Stimulated activated naive CD8-positive, alpha-beta T cell treated with anti-CD3 and anti-CD28 coated beads, Interleukin-15, Interleukin-2, amounts not matched to agents 100 ng/mL and 50 ng/mL, for 24 hours (primary cell): ENCODE data around the gene PLCL1.

Experiments
- H3K27ac Mint-ChIP-seq: one replicate; pipeline ENCODE4 v1.8.0; 2021; ENCODE audit warnings: mild to moderate bottlenecking, mixed read lengths
- H3K27me3 Mint-ChIP-seq: one replicate; pipeline ENCODE4 v1.8.0; 2021; ENCODE audit warnings: mixed read lengths
- H3K36me3 Mint-ChIP-seq: one replicate; pipeline ENCODE4 v1.8.0; 2021; ENCODE audit warnings: low read depth, mixed read lengths
- H3K4me1 Mint-ChIP-seq: one replicate; pipeline ENCODE4 v1.8.0; 2021; ENCODE audit warnings: low read depth, mixed read lengths
- H3K4me3 Mint-ChIP-seq: one replicate; pipeline ENCODE4 v1.8.0; 2021; ENCODE audit warnings: mild to moderate bottlenecking, mixed read lengths
- H3K9me3 Mint-ChIP-seq: one replicate; pipeline ENCODE4 v1.8.0; 2021; ENCODE audit warnings: mixed read lengths

Gene PLCL1

DNA sequence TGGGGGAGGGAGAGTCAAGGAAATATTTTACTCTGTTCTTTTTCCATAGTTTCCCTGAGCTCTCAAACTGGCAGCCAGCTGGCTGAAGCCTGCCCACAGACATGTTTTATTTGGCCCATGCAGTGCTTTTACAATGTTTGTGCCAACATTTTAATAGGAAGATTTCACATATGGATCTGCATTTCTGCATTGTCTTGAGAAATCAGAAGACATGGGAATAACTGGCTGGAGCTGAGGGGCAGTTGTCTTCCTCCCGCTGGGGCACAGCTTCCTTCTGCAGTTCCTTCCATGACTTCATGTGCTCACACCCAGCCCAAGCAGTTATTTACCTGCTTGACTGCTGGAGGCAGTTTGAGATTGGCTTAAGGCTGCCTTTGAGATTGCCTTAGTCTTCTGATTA lies 74.4 kb downstream of the PLCL1 start:
- H3K27me3 Mint-ChIP-seq: no peaks in the 10 kb centered on the region
- H3K36me3 Mint-ChIP-seq: no peaks in the 10 kb centered on the region
- H3K4me1 Mint-ChIP-seq: peaks cover 18% of the 10 kb centered on the region
- H3K27ac Mint-ChIP-seq: no peak overlapping the region
- H3K9me3 Mint-ChIP-seq: no peaks in the 10 kb centered on the region
- H3K4me3 Mint-ChIP-seq: no peak overlapping the region

DNA sequence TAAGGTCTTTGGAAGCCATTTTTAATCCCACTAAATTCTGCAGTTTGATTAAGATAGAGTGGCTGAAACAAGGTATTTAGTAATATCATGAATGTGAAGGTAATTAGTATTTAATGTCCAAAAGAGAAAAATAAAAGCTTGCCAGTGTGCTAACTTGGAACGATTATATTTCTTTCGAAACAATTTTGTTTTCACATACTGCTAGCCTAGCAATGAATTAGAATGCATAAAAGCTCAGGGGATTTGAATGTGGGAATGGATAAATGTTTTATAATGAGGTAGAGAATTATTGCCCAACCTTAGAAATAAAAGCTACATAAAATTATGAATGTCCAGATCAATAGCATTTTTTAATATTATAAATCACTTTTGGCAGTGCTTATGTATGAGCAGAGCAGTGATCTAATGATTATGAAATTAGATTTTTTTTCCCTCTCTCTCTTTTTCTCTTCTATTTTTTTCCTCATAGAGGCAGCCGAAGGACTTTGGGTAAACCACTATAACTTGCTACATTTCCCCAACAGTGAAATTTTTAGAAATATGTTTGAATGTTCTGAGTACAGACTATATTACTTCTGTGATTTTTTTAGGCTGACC lies 75.5 kb downstream of the PLCL1 start:
- Mint-ChIP-seq H3K4me1 (peaks cover 24% of the 10 kb centered on the region), H3K4me3 (no peak overlapping the region), H3K27me3 (no peaks in the 10 kb centered on the region), H3K27ac (no peak overlapping the region), H3K9me3 (peaks cover 7% of the 10 kb centered on the region), H3K36me3 (no peaks in the 10 kb centered on the region)

DNA sequence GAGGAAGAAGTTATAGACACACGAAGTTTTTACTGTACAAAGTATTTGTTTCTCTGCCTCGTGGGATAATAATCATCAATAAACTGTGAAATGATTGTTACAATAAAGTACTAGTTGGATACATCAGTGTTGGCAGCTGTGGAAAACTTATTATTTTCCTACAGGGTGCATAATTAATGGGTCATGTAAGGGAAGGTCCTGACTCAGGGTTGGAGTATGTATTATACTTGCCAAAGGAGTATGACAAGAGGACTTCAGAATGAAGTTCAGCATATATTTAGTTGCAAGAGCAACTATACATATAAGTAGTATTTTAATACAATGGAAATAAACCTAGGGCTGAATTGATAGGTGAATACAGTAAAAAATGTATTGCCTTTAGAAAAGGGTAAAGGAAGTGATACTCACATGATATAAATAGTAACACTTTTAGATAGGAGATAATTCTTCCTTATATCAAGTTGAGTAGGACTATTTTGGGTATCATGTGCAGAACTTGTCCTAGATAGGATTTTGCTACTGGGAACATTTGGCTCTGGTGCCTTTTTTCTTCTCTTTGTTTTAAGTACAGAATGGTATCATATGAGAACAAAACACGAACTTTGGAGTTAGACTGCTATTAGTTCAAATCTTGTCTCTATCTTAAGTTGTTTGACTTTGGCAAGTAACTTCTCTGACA lies 79.1 kb downstream of the PLCL1 start:
- Mint-ChIP-seq H3K27me3 (no peaks in the 10 kb centered on the region), H3K36me3 (no peaks in the 10 kb centered on the region), H3K4me3 (no peak overlapping the region), H3K4me1 (peaks cover 24% of the 10 kb centered on the region), H3K9me3 (peaks cover 11% of the 10 kb centered on the region), H3K27ac (no peak overlapping the region)

DNA sequence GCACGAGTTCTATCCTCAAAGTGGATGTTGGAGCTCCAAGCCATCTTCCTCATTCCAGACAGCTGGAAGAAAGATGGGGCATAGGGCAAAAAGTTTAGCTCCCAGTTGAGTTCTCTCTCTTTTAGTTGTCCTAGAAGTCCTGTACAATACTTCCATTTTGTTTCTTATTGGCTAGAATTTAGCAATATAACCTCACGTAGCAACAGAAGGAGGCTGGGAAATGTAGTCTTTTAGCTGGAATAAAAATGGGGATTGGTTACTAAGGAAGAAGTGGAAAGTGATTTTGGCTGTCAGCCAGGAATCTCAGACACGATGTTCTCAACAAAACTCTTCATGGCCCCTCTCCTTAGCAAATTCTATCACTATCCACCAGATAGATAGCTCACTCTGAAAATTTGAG lies 79.9 kb downstream of the PLCL1 start:
- H3K27ac Mint-ChIP-seq: no peak overlapping the region
- peaks cover 29% of the 10 kb centered on the region for H3K4me1 Mint-ChIP-seq
- peaks cover 11% of the 10 kb centered on the region for H3K9me3 Mint-ChIP-seq
- H3K27me3 Mint-ChIP-seq: no peaks in the 10 kb centered on the region
- no peaks in the 10 kb centered on the region for H3K36me3 Mint-ChIP-seq
- H3K4me3 Mint-ChIP-seq: no peak overlapping the region

- Mint-ChIP-seq H3K4me1 (peaks cover 37% of the 10 kb centered on the region), H3K27me3 (no peaks in the 10 kb centered on the region), H3K4me3 (no peak overlapping the region), H3K9me3 (peaks cover 11% of the 10 kb centered on the region), H3K27ac (no peak overlapping the region), H3K36me3 (no peaks in the 10 kb centered on the region)
These were observed 80.7 kb downstream of the PLCL1 start for GRCh38 chr2:197885126-197885525.

GRCh38 chr2:197885587-197885986 lies 81.2 kb downstream of the PLCL1 start:
- Mint-ChIP-seq H3K4me3 (no peak overlapping the region), H3K4me1 (peaks cover 38% of the 10 kb centered on the region), H3K27me3 (no peaks in the 10 kb centered on the region)

DNA sequence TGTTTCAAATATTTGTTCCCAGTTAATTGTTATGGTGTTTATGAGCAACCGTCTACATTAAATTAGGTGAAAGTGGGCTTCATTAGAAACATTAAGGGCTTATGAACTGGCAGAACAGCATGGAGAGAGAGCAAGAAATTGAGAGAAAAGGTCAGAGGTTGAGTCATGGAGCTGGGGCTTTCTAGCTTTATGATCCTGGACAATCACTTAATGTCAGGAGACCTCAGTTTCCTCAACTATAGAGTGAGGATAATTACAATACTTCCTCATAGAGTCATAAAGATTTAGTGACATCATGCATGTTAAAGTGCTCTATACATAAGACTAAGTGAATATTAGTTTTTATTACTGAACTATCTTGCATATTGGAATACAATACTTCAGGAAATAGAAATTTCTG lies 83.9 kb downstream of the PLCL1 start:
- peaks cover 56% of the 10 kb centered on the region for H3K4me1 Mint-ChIP-seq
- peak overlapping the region; percentile 75 for H3K27ac Mint-ChIP-seq
- no peaks in the 10 kb centered on the region for H3K36me3 Mint-ChIP-seq
- peaks cover 11% of the 10 kb centered on the region for H3K9me3 Mint-ChIP-seq
- no peaks in the 10 kb centered on the region for H3K27me3 Mint-ChIP-seq
- H3K4me3 Mint-ChIP-seq: peak overlapping the region; percentile 9

More at GRCh38 chr2:197885587-197885986, 81.2 kb downstream of the PLCL1 start:
- peaks cover 11% of the 10 kb centered on the region for H3K9me3 Mint-ChIP-seq
- no peak overlapping the region for H3K27ac Mint-ChIP-seq
- no peaks in the 10 kb centered on the region for H3K36me3 Mint-ChIP-seq

DNA sequence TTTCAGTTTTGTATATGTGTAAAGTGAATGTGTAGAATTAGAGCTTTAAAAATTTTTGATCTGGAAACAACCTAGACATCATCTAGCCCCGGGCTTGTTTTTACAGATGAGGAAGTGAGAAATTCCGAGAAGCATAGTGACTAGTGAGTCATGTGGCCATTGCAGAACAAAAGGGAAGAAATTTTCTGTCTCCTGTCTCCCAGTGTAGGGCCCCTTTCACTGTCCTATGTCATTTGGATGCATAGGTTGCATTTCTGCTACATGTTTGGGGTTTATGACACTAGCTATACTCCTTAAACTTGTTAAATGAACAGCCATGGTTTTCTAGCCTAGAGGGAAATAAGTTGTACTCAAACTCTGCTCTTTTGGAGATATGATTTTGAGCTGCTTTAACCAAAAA lies 84.6 kb downstream of the PLCL1 start:
- peak overlapping the region; percentile 53 for H3K4me3 Mint-ChIP-seq
- H3K27ac Mint-ChIP-seq: peak overlapping the region; percentile 85
- H3K9me3 Mint-ChIP-seq: peaks cover 11% of the 10 kb centered on the region
- H3K4me1 Mint-ChIP-seq: peaks cover 60% of the 10 kb centered on the region
- H3K36me3 Mint-ChIP-seq: no peaks in the 10 kb centered on the region
- no peaks in the 10 kb centered on the region for H3K27me3 Mint-ChIP-seq

- Mint-ChIP-seq H3K27ac (peak overlapping the region; percentile 4), H3K4me1 (peaks cover 64% of the 10 kb centered on the region), H3K27me3 (no peaks in the 10 kb centered on the region), H3K4me3 (no peak overlapping the region), H3K9me3 (peaks cover 2% of the 10 kb centered on the region), H3K36me3 (no peaks in the 10 kb centered on the region)
These were observed 85.8 kb downstream of the PLCL1 start for GRCh38 chr2:197890168-197890567.

DNA sequence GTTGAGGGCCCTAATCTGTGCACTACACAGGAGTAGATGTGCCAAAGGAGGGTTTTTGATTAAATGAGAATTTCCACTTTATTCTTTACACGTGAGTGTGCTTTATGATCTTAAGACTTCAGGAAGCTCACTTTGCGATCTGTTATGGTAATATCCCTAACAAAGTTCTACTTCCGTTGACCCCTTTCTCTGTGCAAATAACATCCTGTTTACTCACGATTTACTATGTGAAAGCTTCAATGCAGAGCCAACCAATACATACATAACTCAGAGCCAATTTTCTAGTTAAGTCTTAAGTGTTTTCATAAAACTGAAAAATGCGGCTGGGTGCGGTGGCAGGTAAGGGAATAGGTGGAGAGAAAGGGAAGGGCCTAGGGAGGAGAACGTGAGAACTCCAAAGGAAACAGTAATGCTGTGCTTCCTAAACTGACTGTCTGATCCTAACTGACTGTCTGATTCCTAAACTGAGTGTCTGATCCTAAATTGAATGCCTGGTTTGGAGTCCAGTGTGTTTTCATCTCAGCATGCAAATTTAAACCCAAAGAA lies 87.6 kb downstream of the PLCL1 start:
- Mint-ChIP-seq H3K36me3 (no peaks in the 10 kb centered on the region), H3K4me1 (peaks cover 60% of the 10 kb centered on the region), H3K4me3 (peak overlapping the region; percentile 52), H3K27ac (peak overlapping the region; percentile 69), H3K27me3 (no peaks in the 10 kb centered on the region), H3K9me3 (no peaks in the 10 kb centered on the region)

GRCh38 chr2:197893403-197894177 lies 89.2 kb downstream of the PLCL1 start:
- H3K4me3 Mint-ChIP-seq: peak overlapping the region; percentile 6
- no peaks in the 10 kb centered on the region for H3K27me3 Mint-ChIP-seq
- no peaks in the 10 kb centered on the region for H3K9me3 Mint-ChIP-seq
- H3K36me3 Mint-ChIP-seq: no peaks in the 10 kb centered on the region
- H3K27ac Mint-ChIP-seq: no peak overlapping the region
- peaks cover 50% of the 10 kb centered on the region for H3K4me1 Mint-ChIP-seq

DNA sequence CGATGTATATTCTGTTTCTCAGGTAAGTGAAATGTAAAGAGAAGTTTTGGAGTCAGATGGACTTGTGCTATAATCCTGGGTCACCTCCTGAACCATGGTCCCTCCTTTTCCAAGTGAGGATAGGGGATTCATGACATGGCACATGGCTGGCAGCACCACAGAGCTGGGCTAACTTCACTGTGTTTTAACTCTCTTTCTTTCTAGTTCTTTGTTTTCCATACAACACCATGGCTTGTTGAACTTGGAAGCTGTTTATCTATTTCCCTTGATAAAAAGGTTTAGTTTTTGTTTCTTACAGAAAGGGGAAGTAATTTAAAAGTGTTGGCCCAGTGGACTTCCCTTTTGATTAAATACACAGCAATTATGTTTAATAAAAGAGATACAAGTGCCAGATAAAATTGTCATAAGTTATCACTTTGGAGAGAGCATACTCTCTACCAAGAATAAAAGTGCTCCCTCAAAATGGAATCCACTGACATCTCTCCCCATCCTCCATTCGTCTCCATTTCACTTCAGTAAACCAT lies 90.4 kb downstream of the PLCL1 start:
- Mint-ChIP-seq H3K4me3 (no peak overlapping the region), H3K4me1 (peaks cover 39% of the 10 kb centered on the region), H3K36me3 (no peaks in the 10 kb centered on the region), H3K27me3 (no peaks in the 10 kb centered on the region), H3K27ac (no peak overlapping the region), H3K9me3 (no peaks in the 10 kb centered on the region)

DNA sequence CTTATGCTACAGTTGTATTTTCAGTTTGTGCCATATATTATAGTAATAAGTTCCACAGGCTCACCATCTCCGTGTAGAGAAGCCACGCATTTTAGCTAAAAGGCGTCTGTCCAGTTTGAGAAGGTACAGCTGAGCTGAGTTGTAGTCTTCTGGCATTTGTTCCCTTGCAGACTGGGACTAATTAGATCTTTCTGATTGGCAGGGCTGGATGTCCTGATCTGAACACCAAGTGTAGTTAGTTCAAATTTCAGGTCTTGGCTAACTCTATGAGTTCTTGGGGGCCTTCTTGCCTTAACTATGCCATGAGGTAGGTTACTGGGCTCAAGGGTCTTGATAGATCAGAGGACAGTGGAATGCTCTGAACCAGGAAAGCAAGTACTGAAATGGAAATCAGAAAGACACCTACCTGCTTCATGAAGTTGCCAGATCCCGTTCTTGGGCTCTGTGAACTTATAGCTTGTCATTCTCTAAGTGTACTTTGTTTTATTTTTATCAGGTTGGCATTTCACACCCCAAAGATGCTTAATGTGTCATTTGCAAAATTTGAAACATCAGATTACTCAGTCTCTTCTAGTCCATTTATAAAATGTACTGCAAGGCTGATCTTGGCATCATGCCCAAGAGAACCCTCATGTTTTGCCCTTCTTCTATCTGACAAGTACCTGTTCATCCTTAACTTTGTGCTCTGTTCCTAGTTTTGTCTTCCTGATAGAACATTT lies 93.7 kb downstream of the PLCL1 start:
- Mint-ChIP-seq H3K36me3 (no peaks in the 10 kb centered on the region), H3K4me1 (peaks cover 17% of the 10 kb centered on the region), H3K27ac (no peak overlapping the region), H3K4me3 (no peak overlapping the region), H3K27me3 (peaks cover 16% of the 10 kb centered on the region), H3K9me3 (no peaks in the 10 kb centered on the region)

DNA sequence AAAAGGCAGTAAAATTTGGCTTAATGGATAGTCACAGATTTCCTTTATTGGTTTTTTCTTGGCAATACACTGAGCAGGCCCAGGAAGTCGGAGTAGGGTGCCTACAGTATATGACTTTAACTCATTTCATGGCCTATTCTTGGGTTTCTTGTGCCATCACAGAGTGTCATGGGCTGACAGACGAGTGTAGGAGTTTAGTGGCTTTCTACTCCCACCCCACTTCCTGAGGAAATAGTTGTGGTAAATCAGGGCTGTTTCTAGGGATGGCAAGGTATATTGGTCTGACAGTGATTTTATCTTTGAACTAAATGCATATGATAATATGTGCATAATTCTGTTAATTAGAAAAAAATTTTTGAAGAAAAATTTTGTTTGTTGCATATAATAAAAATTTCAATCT lies 100.1 kb downstream of the PLCL1 start:
- Mint-ChIP-seq H3K4me3 (no peak overlapping the region), H3K4me1 (peaks cover 16% of the 10 kb centered on the region), H3K27me3 (peaks cover 33% of the 10 kb centered on the region), H3K27ac (peak overlapping the region; percentile 41), H3K9me3 (no peaks in the 10 kb centered on the region), H3K36me3 (no peaks in the 10 kb centered on the region)
